H1 (cell line): Measurements from ENCODE around the gene CLDN9.

Experiments used
- ATF3 ChIP-seq: IDR thresholded peaks from 2 replicates; pipeline ENCODE4 v1.6.1; 2011; ENCODE audit warnings: low read depth, mild to moderate bottlenecking, low read length; ENCODE audit not compliant: insufficient read depth
- CEBPB ChIP-seq: IDR thresholded peaks from 2 replicates; pipeline ENCODE4 v1.6.1; 2012; ENCODE audit warnings: low read depth, low read length
- CTCF ChIP-seq, 3 experiments: IDR thresholded peaks; 1 replicate in 2 of 3; 2 replicates in 1 of 3; pipeline versions ENCODE4 v1.5.1 to v1.6.1; 2011; ENCODE audit warnings: low read length in 3 of 3, mild to moderate bottlenecking in 3 of 3, inconsistent platforms in 2 of 3, low read depth in 1 of 3, moderate library complexity in 1 of 3; ENCODE audit not compliant: insufficient read depth in 1 of 3; ENCODE audit errors: control extremely low read depth in 1 of 3
- E2F6 ChIP-seq: IDR thresholded peaks from 2 replicates; pipeline ENCODE4 v1.6.1; 2012; ENCODE audit warnings: inconsistent platforms
- HDAC6 ChIP-seq: IDR thresholded peaks from one replicate; pipeline ENCODE4 v1.7.1; 2012; ENCODE audit warnings: low read depth, mild to moderate bottlenecking, inconsistent platforms, low read length, moderate library complexity
- MAX ChIP-seq: IDR thresholded peaks from 2 replicates; pipeline ENCODE4 v1.6.1; 2012; ENCODE audit warnings: inconsistent platforms
- POLR2AphosphoS5 ChIP-seq: IDR thresholded peaks from 2 replicates; pipeline ENCODE4 v1.6.1; 2011; ENCODE audit warnings: low read depth, low read length
- RFX5 ChIP-seq: IDR thresholded peaks from 2 replicates; pipeline ENCODE4 v1.6.1; 2011; ENCODE audit warnings: low read depth, low read length, improper control_type of control experiment, borderline replicate concordance

DNA sequence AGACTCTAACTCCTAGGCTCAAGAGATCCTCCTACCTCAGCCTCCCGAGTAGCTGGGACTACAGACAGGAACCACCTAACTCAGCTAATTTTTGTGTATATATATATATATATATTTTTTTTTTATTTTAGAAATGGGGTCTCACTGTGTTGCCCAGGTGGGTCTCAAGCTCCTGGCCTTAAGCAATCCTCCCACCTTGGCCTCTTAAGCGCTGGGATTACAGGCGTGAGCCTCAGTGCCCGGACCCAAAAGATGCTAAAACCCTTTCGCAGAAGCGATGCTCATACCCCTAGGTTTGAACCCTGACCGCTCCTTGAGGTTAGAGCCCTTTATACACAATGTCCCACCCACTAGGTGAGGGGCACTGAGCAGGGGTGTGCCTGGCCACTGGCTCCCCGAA lies 2.2 kb upstream of the CLDN9 start:
- TF ChIP-seq ATF3: no peak
- no peak for TF ChIP-seq POLR2AphosphoS5
- no peak for TF ChIP-seq MAX
- no peak for TF ChIP-seq RFX5
- TF ChIP-seq E2F6: no peak
- no peak for TF ChIP-seq CTCF (IDR thresholded peaks at IDR 0.05; ENCODE audit: control extremely low read depth in 1 of 3, insufficient read depth in 1 of 3, low read depth in 1 of 3, low read length in 3 of 3)
- no peak for TF ChIP-seq HDAC6
- no peak for TF ChIP-seq CEBPB
